ENCODE results near the gene SMYD3.

GRCh38 chr1:246008363-246008831 is 498.7 kb downstream of the SMYD3 start:
- TF ChIP-seq CTCF (IDR thresholded peaks at IDR 0.05) (no peak), POLR2AphosphoS5 (IDR thresholded peaks at IDR 0.05; ENCODE audit: insufficient read depth in 1 of 2, low read depth in 1 of 2) (no peak)
